ENCODE measurements around the gene ETFA.
A peak's percentile ranks its signal among the peaks of the same experiment; 100 is the strongest.

Gene ETFA

DNA sequence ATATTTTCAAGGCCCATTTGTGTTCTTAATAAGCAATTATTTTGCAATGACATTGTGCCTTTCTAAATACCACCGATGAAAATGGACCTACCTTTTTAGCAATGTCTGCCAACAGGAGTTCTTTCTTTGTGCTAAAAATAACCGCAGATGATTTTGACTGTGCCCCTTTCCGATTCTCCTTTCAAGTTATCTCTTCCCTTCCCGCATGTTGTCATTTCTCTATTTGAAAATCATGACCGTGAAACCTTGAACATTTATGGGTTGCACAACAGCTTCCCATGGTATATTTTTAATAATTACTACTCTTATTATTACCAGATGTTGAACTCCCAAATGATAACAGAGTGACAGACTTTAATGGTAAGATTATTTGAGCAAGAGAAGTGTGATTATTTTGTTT, 10.3 kb upstream of the ETFA start:
- Histone ChIP-seq H3K9me3 (ENCODE audit: control insufficient read depth, insufficient read depth, low read depth, low read length) (no peaks in the 10 kb centered on the region), H3K36me3 (ENCODE audit: control insufficient read depth in 2 of 2, insufficient read depth in 1 of 2, low read length in 2 of 2) (no peaks in the 10 kb centered on the region), H3K27ac (ENCODE audit: extremely low read depth, low read depth, low read length) (no peak overlapping the region; the same call in 1 of the 2 replicates), H3K4me1 (ENCODE audit: control insufficient read depth, insufficient read depth, low read length) (peaks cover 21% of the 10 kb centered on the region), H3K4me3 (ENCODE audit: low read depth, low read length) (no peak overlapping the region)
- ChIA-PET CTCF (no interaction called here), POLR2A (no interaction called here)
- TF ChIP-seq ZNF677 (tag by site-specific recombination; IDR thresholded peaks at IDR 0.05), result no peak
- no peak for TF ChIP-seq ZNF146 (tag by site-specific recombination; IDR thresholded peaks at IDR 0.05)
- no peak for TF ChIP-seq KLF9 (tag by site-specific recombination; IDR thresholded peaks at IDR 0.05; ENCODE audit: low read depth)
- no peak for TF ChIP-seq ZNF423 (tag by site-specific recombination; IDR thresholded peaks at IDR 0.05)
- TF ChIP-seq, protein P1, sequence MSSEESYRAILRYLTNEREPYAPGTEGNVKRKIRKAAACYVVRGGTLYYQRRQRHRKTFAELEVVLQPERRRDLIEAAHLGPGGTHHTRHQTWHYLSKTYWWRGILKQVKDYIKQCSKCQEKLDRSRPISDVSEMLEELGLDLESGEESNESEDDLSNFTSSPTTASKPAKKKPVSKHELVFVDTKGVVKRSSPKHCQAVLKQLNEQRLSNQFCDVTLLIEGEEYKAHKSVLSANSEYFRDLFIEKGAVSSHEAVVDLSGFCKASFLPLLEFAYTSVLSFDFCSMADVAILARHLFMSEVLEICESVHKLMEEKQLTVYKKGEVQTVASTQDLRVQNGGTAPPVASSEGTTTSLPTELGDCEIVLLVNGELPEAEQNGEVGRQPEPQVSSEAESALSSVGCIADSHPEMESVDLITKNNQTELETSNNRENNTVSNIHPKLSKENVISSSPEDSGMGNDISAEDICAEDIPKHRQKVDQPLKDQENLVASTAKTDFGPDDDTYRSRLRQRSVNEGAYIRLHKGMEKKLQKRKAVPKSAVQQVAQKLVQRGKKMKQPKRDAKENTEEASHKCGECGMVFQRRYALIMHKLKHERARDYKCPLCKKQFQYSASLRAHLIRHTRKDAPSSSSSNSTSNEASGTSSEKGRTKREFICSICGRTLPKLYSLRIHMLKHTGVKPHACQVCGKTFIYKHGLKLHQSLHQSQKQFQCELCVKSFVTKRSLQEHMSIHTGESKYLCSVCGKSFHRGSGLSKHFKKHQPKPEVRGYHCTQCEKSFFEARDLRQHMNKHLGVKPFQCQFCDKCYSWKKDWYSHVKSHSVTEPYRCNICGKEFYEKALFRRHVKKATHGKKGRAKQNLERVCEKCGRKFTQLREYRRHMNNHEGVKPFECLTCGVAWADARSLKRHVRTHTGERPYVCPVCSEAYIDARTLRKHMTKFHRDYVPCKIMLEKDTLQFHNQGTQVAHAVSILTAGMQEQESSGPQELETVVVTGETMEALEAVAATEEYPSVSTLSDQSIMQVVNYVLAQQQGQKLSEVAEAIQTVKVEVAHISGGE (tag by site-specific recombination; conservative IDR thresholded peaks at IDR 0.05; ENCODE audit: low read depth), result no peak
- TF ChIP-seq ZNF571 (tag by site-specific recombination; IDR thresholded peaks at IDR 0.05), result no peak
- TF ChIP-seq, protein P2, sequence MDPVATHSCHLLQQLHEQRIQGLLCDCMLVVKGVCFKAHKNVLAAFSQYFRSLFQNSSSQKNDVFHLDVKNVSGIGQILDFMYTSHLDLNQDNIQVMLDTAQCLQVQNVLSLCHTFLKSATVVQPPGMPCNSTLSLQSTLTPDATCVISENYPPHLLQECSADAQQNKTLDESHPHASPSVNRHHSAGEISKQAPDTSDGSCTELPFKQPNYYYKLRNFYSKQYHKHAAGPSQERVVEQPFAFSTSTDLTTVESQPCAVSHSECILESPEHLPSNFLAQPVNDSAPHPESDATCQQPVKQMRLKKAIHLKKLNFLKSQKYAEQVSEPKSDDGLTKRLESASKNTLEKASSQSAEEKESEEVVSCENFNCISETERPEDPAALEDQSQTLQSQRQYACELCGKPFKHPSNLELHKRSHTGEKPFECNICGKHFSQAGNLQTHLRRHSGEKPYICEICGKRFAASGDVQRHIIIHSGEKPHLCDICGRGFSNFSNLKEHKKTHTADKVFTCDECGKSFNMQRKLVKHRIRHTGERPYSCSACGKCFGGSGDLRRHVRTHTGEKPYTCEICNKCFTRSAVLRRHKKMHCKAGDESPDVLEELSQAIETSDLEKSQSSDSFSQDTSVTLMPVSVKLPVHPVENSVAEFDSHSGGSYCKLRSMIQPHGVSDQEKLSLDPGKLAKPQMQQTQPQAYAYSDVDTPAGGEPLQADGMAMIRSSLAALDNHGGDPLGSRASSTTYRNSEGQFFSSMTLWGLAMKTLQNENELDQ (tag by site-specific recombination; IDR thresholded peaks at IDR 0.05; ENCODE audit: low read depth), result no peak
- no peak for TF ChIP-seq GLIS1 (tag by site-specific recombination; IDR thresholded peaks at IDR 0.05)
- TF ChIP-seq ZNF391 (tag by site-specific recombination; IDR thresholded peaks at IDR 0.05; ENCODE audit: borderline replicate concordance, low read depth), result no peak
- TF ChIP-seq ZNF292 (tag by site-specific recombination; IDR thresholded peaks at IDR 0.05; ENCODE audit: borderline replicate concordance, low read depth), result no peak
- no peak for TF ChIP-seq SCRT2 (tag by site-specific recombination; IDR thresholded peaks at IDR 0.05)
- no peak for TF ChIP-seq ZXDB (tag by site-specific recombination; IDR thresholded peaks at IDR 0.05)
- no peak for TF ChIP-seq ZNF114 (tag by site-specific recombination; IDR thresholded peaks at IDR 0.05)
- TF ChIP-seq MYNN (tag by site-specific recombination; IDR thresholded peaks at IDR 0.05; ENCODE audit: borderline replicate concordance), result no peak

DNA sequence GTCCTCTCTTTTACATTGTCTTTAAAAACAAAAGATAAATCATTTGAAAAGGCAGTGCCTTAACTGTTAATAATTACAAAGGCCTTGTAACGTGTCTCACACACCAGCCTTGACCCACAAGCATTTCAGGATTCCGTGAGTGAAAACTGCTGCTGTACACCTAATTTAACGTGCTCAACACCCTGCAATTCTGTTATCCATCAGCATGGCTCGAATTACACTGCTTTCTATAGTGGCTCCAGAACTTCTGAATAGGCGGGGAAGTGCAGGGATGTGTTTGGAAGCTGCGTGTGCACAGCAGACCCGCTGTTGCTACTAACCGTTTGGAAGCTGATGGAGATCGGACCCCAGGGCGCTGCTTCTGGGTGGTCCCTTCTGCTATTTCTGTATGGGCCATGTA, 9.9 kb upstream of the ETFA start:
- no peaks in the 10 kb centered on the region for H3K36me3 ChIP-seq (ENCODE audit: control insufficient read depth in 2 of 2, insufficient read depth in 1 of 2, low read length in 2 of 2)
- no peak overlapping the region; the same call in 1 of the 2 replicates for H3K27ac ChIP-seq (ENCODE audit: extremely low read depth, low read depth, low read length)
- ChIA-PET CTCF (no interaction called here), POLR2A (no interaction called here)
- no peak overlapping the region for H3K4me3 ChIP-seq (ENCODE audit: low read depth, low read length)
- no peaks in the 10 kb centered on the region for H3K9me3 ChIP-seq (ENCODE audit: control insufficient read depth, insufficient read depth, low read depth, low read length)
- peaks cover 21% of the 10 kb centered on the region for H3K4me1 ChIP-seq (ENCODE audit: control insufficient read depth, insufficient read depth, low read length)
- 0 out of 2 replicates have a peak, but pooled peaks have one; percentile 9 for TF ChIP-seq ZNF10 (tag by site-specific recombination; IDR thresholded peaks at IDR 0.05)
- peak; percentile 78 for TF ChIP-seq OSR2 (tag by site-specific recombination; IDR thresholded peaks at IDR 0.05)
- TF ChIP-seq ZNF157 (tag by site-specific recombination; IDR thresholded peaks at IDR 0.05), result no peak
- TF ChIP-seq, protein P3, sequence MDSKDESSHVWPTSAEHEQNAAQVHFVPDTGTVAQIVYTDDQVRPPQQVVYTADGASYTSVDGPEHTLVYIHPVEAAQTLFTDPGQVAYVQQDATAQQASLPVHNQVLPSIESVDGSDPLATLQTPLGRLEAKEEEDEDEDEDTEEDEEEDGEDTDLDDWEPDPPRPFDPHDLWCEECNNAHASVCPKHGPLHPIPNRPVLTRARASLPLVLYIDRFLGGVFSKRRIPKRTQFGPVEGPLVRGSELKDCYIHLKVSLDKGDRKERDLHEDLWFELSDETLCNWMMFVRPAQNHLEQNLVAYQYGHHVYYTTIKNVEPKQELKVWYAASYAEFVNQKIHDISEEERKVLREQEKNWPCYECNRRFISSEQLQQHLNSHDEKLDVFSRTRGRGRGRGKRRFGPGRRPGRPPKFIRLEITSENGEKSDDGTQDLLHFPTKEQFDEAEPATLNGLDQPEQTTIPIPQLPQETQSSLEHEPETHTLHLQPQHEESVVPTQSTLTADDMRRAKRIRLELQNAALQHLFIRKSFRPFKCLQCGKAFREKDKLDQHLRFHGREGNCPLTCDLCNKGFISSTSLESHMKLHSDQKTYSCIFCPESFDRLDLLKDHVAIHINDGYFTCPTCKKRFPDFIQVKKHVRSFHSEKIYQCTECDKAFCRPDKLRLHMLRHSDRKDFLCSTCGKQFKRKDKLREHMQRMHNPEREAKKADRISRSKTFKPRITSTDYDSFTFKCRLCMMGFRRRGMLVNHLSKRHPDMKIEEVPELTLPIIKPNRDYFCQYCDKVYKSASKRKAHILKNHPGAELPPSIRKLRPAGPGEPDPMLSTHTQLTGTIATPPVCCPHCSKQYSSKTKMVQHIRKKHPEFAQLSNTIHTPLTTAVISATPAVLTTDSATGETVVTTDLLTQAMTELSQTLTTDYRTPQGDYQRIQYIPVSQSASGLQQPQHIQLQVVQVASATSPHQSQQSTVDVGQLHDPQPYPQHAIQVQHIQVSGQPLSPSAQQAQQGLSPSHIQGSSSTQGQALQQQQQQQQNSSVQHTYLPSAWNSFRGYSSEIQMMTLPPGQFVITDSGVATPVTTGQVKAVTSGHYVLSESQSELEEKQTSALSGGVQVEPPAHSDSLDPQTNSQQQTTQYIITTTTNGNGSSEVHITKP (tag by site-specific recombination; IDR thresholded peaks at IDR 0.05), result peak; percentile 74
- TF ChIP-seq ZNF146 (tag by site-specific recombination; IDR thresholded peaks at IDR 0.05), result no peak
- peak; percentile 64 for TF ChIP-seq ZNF600 (tag by site-specific recombination; IDR thresholded peaks at IDR 0.05)
- peak; percentile 44; the same call in 1 of the 2 replicates for TF ChIP-seq ZBTB17 (tag by site-specific recombination; IDR thresholded peaks at IDR 0.05)
- TF ChIP-seq ZNF629 (tag by site-specific recombination; IDR thresholded peaks at IDR 0.05), result no peak
- peak; percentile 97 for TF ChIP-seq TRIM28 (IDR thresholded peaks at IDR 0.05; ENCODE audit: borderline replicate concordance, low read length)
- TF ChIP-seq ZNF341 (tag by site-specific recombination; IDR thresholded peaks at IDR 0.05; ENCODE audit: low read depth), result 0 out of 2 replicates have a peak, but pooled peaks have one; percentile 11
- peak; percentile 50 for TF ChIP-seq ZBTB20 (tag by site-specific recombination; IDR thresholded peaks at IDR 0.05)
- 0 out of 2 replicates have a peak, but pooled peaks have one; percentile 50 for TF ChIP-seq ZSCAN30 (tag by site-specific recombination; IDR thresholded peaks at IDR 0.05)
- TF ChIP-seq ZXDB (tag by site-specific recombination; IDR thresholded peaks at IDR 0.05), result 0 out of 2 replicates have a peak, but pooled peaks have one; percentile 16
- TF ChIP-seq ZNF785 (tag by site-specific recombination; IDR thresholded peaks at IDR 0.05), result no peak

Measured in HEK293 (cell line).